IPS-NIHi11 (cell line): Measurements from ENCODE around the gene F2R.
"Not testable (repeated sequence)": the region's sequence is repeated elsewhere in the genome, so short reads cannot be mapped to it uniquely, and the experiment has no call there.

Experiments
- DNase-seq: peaks from one replicate; pipeline ENCODE4 v3.0.0; 2012; ENCODE audit warnings: mixed read lengths, low spot score

The F2R gene

DNA sequence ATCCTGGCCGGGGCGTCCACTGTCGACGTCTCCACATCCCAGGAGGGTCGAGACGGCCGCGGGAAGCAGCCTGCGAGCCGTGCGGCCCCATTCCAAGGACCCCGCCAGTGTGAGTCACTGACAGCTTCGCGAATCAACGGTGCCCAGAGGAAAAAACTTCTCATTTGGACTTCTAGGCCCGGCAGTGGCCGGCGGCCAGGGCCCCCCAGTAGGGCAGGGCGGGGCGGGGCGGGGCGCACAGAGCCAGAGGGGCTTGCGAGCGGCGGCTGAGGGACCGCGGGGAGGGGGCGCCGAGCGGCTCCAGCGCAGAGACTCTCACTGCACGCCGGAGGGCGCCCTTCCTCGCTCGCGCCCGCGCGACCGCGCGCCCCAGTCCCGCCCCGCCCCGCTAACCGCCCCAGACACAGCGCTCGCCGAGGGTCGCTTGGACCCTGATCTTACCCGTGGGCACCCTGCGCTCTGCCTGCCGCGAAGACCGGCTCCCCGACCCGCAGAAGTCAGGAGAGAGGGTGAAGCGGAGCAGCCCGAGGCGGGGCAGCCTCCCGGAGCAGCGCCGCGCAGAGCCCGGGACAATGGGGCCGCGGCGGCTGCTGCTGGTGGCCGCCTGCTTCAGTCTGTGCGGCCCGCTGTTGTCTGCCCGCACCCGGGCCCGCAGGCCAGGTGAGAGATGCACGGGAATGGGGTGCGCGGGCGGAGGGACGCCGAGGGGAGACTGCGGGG, at the start of gene F2R:
F2R (plus strand) TSS at position 391 of the 720 bp plus-strand sequence; CDS start at position 573, 182 bp downstream.
- DNase-seq: peak; percentile 95

DNA sequence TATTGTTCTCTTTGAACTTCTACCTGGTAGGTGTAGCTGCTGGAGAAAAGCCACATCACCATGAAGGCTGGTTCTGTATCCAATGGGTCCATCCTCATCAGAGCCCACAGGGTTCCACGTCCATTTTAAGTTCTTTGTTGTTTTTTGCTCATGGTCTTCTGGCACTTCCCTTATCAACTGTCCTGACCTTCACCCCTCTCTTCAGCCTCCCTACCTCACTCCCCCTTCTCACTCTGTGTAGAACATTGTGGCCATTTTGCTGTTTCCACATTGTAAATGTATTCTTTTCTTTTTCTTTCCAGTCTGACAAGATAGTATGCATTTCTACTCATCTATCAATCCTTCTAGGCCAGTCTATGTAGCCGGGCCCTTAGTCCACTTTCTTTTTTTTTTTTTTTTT, 48.4 kb upstream of the F2R start:
- DNase-seq: no peak

DNA sequence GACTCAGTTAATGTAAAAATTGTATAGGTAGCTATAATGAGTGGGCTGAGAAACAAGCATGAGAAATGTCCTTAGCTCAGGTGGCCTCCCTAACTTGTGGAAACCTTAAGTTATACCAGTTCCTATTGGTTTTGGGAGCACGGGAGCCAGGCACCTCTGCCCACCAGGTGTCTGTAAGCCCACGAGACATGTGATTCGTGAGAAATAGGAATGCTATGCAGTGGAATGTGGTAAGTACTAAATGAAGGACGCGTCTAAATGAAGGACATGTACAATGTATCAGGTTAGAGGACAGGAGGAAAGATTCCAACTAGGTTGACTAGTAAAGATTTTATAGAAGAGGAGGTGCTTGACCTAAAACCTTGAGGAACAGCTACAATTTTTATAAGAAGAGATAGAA, 46.7 kb upstream of the F2R start:
- DNase-seq: no peak

DNA sequence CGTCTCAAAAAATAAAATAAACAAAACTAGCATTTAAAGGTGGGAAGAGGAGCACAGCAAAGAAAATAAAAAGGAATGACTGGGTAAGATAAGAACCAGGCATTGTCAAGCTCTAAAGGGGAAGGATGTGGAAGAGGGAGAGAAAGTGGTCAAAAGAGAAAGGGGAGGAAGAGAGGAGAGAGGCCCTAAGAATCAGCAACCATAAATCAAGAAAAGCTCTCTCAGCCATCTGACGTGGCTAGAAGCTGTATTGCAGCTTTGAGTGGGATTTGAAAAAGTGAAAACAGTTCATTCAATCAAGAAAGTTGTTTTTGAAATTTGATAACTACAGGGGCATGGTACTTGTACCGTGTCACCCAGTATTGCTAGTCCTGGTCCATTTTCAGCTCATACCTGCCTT, 45.4 kb upstream of the F2R start:
- no peak for DNase-seq

DNA sequence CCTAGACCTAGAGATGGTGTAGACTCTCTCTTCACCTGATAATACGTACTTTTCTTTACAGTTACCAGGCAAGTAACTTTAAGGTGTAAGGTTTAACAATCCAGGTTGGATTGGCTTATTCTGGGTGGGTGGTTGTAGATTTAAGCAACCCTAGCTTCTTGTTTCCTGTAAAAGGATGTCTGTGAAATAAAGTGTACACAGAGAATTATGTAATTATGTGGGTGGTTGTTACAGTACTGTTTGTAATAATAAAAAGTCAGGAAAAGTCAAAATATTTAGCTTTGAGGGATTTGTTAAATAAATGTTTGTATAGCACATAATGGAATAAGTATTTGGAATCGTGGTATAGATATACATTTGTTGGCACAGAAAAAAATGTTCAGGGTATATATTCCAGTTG, 43.7 kb upstream of the F2R start:
- DNase-seq: no peak

DNA sequence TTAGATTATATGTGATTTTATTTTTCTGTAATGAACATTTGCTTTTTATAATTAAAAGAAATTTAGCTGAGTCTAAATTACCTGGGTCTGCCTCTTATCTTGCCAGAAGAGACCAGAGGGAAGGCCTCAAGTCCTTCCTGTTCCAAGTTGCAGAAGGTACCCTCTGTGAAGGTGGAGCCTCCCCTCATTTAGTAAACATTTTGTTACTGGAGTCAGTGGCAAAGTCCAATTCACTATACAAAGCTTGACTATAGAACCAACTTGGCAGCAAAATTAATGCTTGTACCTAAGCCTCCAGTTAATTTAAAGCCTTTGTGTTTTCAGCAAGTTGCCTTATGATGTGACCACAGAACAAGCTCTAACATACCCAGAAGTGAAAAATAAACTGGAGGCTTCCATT, 42.8 kb upstream of the F2R start:
- DNase-seq: no peak

DNA sequence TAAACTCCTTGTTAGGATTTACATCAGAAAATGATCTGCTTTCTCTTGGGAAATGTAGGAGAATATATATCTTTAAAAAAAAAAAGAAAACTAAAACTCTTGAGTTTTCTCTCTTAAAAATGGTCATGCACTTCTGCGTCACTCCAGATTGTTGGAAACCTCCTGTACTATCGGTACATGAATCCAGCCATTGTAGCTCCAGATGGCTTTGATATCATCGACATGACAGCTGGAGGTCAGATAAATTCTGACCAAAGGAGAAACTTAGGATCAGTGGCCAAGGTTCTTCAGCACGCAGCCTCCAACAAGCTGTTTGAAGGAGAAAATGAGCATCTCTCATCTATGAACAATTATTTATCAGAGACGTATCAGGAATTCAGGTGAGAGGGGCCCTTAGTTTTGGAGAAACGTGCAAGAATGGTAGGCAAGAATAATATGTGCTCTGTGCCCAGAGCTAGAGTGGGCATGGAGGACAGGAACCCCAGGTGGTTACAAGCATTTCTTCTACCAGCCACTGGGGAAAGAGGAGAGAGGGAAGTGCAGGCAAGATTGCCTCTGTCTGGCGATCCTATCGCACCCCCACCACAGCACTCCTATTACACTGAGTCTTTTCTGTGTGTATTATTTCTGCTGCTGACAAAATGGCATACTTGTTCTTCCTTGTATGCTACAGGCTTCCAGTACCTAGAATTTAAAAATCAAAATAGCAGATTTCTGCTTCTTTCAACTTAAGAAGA, 41.4 kb upstream of the F2R start:
- DNase-seq: peak; percentile 12

DNA sequence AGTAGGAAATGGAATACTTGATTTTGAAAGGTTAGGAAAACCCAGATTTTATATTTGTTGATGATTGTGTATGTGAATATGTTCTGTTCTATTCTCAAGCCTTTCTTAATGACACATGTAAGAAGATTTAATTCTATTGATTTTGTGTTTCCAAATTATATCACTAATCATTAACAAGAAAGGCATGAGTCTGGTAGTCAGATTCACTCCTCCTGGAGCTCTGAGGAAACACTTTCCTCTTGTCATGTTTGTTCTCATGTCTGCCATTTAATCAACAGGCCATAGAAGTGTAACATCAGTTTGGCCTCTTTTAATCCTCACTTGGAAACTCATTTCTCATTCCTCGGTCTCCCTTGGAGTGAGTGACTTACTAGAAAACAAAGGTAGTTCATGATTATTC, 40.6 kb upstream of the F2R start:
- DNase-seq: no peak

DNA sequence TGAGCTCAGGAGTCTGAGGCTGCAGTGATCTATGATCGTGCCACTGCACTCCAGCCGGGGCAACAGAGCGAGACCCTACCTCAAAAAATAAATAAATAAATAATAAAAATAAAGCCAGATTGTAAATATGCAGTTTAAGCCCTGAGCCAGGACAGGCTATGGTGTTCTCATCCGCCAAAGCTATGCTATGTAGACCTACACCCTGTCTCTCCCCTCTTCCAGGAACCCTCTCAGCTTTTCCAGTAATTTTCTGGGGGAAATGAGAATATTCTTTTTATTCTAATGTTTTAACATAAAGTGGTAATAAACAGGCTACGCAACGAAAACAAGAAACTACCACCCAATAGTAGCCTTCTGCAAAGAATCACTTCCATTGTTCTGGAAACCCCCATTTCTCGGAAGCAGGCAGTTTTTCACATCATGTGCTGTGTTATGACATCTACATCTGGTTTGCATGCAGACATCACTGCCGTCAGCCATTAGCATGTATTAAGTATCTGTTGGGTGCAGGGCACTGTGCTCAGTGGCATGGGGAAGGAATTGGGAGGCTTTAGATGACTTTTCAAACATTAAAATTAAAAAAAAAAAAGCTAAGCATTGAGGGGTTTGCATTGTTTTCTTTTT, 38.0 kb upstream of the F2R start:
- DNase-seq: no peak

DNA sequence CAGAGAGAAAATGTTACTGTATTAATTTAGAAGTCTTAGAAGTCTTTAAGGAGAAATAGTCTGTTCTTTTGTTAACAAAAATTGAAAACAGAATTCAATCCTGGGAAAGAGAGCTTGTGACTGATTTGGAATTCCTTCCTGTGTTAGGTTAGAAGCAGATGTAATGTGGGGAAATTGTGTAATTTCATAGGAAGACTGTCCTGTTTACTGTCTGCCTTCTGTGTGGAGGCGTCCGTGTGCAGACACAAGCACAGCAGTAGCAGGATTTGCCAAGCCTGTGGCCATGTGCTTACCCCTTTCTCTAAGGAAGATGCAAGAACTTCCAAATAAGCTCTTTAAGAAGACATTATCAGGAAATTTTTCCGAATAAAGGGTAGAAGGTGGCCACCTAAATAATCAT, 36.7 kb upstream of the F2R start:
- DNase-seq: no peak

DNA sequence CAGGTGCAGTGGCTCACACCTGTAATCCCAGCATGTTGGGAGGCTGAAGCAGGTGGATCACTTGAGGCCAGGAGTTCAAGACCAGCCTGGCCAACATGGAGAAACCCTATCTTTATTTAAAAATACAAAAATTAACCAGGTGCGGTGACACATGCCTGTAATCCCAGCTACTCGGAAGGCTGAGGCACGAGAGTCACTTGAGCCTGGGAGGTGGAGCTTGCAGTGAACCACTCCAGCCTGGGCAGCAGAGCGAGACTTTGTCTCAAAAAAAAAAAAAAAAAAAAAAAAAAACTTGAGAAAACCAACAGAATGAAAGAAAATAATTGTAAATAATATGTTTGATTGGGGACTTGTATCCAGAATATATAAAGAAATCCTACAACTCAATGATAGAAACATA, 35.1 kb upstream of the F2R start:
- not testable (repeated sequence) for DNase-seq

DNA sequence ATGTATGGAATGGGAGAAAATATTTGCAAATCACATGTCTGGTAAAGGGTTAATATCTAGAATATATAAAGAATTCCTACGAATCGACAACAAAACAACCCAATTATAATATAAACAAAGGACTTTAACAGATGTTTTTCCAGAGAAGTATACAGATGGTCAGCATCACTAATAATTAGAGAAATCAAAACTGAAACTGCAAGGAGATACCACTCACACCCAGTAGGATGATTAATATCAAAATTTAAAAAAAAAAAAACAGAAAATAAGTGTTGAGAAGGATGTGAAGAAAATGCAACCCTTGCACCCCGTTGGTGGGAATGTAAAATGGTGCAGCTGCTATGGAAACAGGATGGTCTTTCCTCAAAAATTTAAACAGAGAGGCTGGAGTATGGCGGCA, 34.6 kb upstream of the F2R start:
- DNase-seq: no peak

DNA sequence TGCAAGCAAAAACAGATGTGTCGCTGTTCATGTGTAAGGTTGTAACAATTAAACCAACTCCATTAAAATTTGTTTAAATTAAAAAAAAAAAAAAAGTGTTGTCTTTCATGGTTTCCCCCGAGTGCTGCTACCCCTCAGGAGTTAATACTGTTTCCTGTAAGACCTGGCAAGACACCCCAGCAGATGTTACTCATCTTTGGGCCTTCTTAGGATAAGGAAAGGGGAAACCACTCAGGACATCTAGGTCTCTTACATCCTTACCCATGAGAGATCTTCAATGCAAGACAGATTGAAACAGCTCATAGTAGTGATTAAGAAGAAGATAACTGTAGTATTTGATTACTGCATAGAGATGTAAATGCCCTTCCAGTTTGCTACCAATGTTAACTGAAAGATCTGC, 33.5 kb upstream of the F2R start:
- no peak for DNase-seq

DNA sequence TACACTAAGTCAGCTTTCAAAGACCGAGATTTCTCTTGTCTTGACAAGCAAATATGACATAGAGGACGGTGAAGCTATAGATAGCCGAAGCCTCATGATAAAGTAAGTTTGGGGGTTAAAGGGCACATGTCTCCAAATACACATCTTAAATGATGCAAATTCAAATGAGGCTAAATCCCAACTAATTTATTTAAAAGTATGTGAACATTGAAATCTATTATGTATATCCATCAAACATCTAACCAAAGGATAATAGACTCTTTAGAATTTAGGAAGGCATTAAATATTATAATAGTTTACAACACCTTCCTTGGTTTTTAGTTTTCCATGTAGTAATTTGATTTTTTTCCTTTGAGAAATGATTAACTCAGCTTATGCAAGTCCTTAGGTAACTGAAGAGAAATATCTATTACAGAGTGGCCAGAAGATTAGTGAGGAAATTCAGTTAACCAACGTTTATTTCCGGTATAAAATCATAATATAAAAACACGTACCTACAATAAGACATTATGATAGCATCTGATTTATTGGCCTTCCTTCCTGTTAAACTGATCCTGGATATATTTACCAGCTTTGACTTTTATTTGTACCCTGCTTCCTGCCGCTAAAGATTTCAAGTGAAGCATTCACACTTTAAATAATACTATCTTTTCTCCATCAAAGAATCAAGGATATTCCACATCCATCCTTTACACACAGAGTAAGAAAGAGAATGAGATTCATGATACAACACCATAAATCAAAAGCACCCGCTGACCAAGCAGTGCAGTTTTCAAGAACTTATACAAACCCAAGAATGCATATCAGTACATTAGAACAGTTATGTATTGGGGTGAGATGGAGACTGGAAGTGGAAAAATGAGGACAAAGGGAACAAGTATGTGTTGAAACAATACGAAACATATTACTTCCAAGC, 31.9 kb upstream of the F2R start:
- no peak for DNase-seq

DNA sequence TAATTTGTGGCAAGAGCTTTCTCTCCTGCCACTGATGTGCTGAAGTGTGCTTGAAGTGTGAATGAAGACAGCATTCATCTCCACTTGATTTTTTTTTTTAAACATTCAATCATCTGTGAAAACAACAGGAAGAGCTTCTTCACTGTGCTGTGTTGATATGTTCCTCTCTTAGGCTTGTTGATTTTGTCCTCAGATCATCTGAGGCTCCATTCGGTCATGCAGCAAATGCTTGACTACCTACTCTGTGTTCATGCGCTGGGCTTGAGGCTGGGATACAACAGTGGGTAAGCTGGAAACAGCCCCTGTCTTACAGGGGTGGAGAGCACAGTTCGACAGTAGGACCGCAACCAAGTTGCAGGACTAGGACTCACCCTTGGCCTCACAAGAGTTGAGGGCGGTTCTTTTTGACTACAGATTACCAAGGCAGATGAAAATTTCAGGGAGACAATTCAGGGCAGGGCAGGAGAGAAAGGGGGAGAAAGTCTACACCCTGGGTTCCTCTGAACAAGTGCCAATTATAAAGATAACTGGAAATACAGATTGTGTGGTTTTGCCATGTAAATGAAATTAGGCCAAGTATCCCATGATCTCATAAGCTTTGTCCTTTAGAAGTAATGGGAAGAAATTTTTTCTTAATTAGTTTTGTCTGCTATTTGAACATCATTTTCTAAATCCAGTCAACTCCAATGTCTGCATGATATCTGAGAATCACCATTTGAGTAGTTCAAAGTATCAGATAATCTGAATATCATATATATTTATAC, 31.0 kb upstream of the F2R start:
- no peak for DNase-seq

DNA sequence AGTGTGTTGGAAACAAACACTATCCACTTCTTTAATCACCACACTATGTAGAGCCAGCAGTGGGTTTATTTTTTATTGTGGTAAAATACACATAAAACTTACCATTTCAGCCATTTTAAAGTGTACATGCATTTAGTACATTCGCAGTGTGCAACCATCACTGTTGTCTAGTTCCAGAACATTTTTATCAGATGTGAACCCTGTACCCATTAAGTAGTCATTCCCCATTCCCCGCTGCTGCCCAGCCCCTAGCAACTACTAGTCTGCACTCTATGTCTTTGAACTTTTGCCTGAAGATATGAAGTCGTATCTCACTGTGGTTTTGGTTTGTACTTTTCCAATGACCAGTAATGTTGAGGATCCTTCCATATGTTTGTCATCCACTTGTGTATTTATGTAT, 30.2 kb upstream of the F2R start:
- no peak for DNase-seq

DNA sequence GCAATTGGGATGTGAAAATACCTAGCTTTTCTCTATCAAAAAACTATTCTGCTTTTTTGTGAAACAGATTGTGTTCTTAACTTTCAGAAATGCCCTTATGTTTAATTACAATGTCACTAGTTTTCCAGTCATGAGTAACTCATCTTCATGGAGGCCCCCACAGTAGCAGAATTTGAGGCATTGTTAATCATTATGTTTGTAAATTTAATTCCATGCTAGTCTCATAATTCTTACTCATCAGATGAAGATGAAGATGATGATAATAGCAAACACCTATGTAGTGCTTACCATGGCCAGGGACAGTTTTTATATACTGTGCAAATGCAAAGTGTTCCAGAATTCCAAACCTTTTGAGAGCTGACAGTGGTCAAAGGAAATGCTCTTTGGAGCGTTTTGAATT, 27.7 kb upstream of the F2R start:
- no peak for DNase-seq

DNA sequence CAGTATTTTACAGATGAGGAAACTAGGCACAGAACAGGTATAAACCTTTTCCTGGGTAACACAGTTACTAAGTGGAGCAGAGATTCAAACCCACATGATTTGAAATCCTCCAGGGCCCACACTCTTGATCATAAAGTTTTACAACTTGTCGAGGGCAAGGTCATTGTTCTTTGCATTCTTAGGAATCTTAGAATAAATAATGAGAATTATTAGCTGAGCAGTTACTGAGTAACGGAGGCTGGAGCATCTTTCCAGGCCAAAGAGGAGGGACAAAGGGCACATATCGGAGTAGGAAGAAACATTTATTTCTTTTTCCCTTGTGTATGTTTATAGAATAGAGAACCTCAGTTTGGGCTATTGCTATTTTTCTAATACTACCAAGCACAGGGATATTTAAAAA, 27.1 kb upstream of the F2R start:
- no peak for DNase-seq

DNA sequence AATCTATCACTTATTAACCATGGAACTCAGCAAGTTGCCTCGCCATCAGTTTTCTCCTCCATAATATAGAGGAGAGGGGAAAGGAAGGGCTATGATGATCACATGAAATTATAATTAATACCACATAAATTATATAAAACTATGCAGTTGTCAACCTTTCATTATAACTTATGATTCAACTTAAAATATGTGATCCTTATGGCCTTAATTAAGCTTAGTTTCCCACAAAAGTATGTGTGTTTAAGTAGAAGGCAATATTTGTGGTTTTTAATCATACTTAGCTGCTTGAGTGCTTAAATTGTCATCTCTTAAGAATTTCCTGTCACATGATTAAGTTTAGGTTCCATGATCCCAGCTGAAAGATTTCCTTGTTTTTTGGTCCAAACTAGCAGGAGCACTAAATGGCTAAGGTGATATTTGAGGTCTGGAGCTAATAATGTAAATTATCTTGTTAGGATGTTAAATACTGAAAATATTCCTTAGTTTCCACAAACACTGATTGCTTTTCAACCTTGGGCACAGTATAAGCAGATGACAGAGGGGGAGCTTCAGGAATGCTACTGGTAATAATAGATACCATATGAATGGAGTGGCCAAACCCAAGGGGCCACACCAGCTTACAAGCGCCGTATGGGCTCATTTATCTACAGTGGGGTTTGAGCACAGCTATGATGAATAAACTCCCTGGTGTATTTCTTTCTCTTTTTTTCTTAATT, 26.4 kb upstream of the F2R start:
- no peak for DNase-seq

DNA sequence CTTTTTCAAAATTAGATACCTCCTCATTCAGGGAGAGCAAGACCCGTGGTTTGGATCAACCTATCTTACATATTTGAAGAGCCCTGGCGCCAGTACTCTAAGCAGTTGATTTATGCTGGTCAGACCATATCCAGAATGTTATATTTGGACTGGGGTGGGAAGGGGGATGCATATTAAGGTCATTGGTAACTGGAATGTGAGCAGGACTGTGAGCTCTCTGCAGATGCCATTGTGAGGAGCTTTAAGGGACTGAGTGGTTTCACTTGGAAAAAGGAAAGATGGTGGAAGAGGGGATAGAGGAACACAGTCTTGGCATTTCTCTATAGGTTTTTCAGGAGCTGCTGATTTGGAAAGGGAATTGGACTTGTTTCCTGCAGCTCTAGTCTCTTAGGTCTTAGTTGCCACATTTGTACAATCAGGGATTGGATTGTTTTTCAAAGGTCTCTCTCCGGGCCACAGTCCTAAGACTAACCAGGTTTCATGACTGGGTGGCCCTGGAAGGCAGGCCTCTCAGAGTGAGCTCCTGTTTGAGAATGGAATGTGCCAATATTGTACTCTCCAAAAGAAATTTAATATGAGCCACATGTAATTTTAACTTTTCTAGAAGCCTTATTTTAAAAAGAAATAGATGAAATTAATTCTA, 25.8 kb upstream of the F2R start:
- no peak for DNase-seq
